Naive thymus-derived CD8-positive, alpha-beta T cell (primary cell): ENCODE measurements around the gene RNASEH2B. TPM values are rescaled to one million over a fixed set of nuclear protein-coding genes. Genes with fewer than 3 reads are reported as not detected.

Source experiments
- ATAC-seq, 2 donors: fragments of 150-1000 bp; cut with Tn5 transposase in 1 of 2; sonication (Bioruptor Pico), chemical (Tn5 transposase) in 1 of 2; 1 replicate in 1 of 2; 2 replicates in 1 of 2; pipeline ENCODE4 v1.10.0; 2021; ENCODE audit warnings: mild to moderate bottlenecking in 2 of 2, moderate library complexity in 2 of 2
- POLR2A ChIA-PET: fragments of 350-600 bp; sonication (Branson Sonifier 250); formaldehyde crosslinking; loops from one replicate; lab custom pipeline; 2021; ENCODE audit warnings: antibody characterized with exemption; lab: Charles Lee
- DNase-seq, 10 donors: peaks; one replicate each; pipeline versions ENCODE4 v3.0.0 to v3.0.0-alpha.2; 2020 to 2022
- H3K27ac Mint-ChIP-seq, 10 donors: one replicate each; pipeline ENCODE4 v1.8.0; 2020 to 2022; ENCODE audit warnings: mild to moderate bottlenecking in 10 of 10, mixed read lengths in 10 of 10, moderate library complexity in 4 of 10, inconsistent platforms in 1 of 10
- H3K27me3 Mint-ChIP-seq, 5 donors: one replicate each; pipeline ENCODE4 v1.8.0; 2021 to 2022; ENCODE audit warnings: mixed read lengths in 5 of 5
- H3K36me3 Mint-ChIP-seq, 3 donors: one replicate each; pipeline ENCODE4 v1.8.0; 2020 to 2022; ENCODE audit warnings: mixed read lengths in 3 of 3, mild to moderate bottlenecking in 2 of 3, inconsistent platforms in 1 of 3
- H3K4me1 Mint-ChIP-seq, 4 donors: one replicate each; pipeline ENCODE4 v1.8.0; 2021 to 2022; ENCODE audit warnings: mixed read lengths in 4 of 4
- H3K4me3 Mint-ChIP-seq, 10 donors: one replicate each; pipeline ENCODE4 v1.8.0; 2020 to 2022; ENCODE audit warnings: mild to moderate bottlenecking in 10 of 10, mixed read lengths in 10 of 10, moderate library complexity in 6 of 10, inconsistent platforms in 1 of 10
- H3K9me3 Mint-ChIP-seq, 9 donors: one replicate each; pipeline ENCODE4 v1.8.0; 2020 to 2022; ENCODE audit warnings: mixed read lengths in 9 of 9, mild to moderate bottlenecking in 3 of 9, inconsistent platforms in 1 of 9, moderate library complexity in 1 of 9
- polyA plus RNA-seq, 3 donors: library from polyadenylated mRNA; unstranded; fragments of 300-500 nt; fragmentation: Illumina TruSeq; gene quantifications; one replicate each; pipeline ENCODE4 v1.2.3, GENCODE V29; 2021
- total RNA-seq, 8 experiments: library from RNA in 2 of 8; stranded (reverse) in 2 of 8; gene quantifications; one replicate each; pipeline ENCODE4 v1.2.3 and lab custom pipeline; 2021 to 2026

RNASEH2B gene
- total and polyA plus RNA-seq, 5 experiments from 2014 or later, result 78.5 to 118 (median 101) TPM

GRCh38 chr13:50888362-50888761 is 21.2 kb upstream of the RNASEH2B start:
- ATAC-seq (no peak), DNase-seq (no peak)
- H3K27me3 Mint-ChIP-seq, result no peaks in the 10 kb centered on the region
- POLR2A ChIA-PET, result no interaction called here
- H3K4me3 Mint-ChIP-seq, result no peak overlapping the region
- no peaks in the 10 kb centered on the region for H3K9me3 Mint-ChIP-seq
- H3K4me1 Mint-ChIP-seq, result peaks cover 13 to 45% (median 28%) of the 10 kb centered on the region in 4 donors
- H3K27ac Mint-ChIP-seq, result no peak overlapping the region
- H3K36me3 Mint-ChIP-seq, result no peaks in the 10 kb centered on the region

GRCh38 chr13:50889317-50889716 is 20.3 kb upstream of the RNASEH2B start:
- Mint-ChIP-seq H3K27ac (peak overlapping the region in 2 of 10 donors; percentile 4 to 64), H3K27me3 (no peaks in the 10 kb centered on the region)

GRCh38 chr13:50891206-50891605 is 18.4 kb upstream of the RNASEH2B start:
- POLR2A ChIA-PET, result interaction anchor here (1.0 to 7.5 kb wide), 3 partner anchors 19 to 28 kb away, joined by 3 to 87 read pairs (median 4); partner anchors contain the start of gene RNASEH2B
- peaks cover 23 to 59% (median 43%) of the 10 kb centered on the region in 4 donors for H3K4me1 Mint-ChIP-seq

More at GRCh38 chr13:50889317-50889716, 20.3 kb upstream of the RNASEH2B start:
- Mint-ChIP-seq H3K9me3 (no peaks in the 10 kb centered on the region), H3K4me1 (peaks cover 18 to 54% (median 38%) of the 10 kb centered on the region in 4 donors), H3K4me3 (no peak overlapping the region), H3K36me3 (peaks cover 0 to 4% (median 0%) of the 10 kb centered on the region in 3 donors)
- POLR2A ChIA-PET, result no interaction called here
- DNase-seq (no peak), ATAC-seq (no peak)

GRCh38 chr13:50892210-50892944 is 17.2 kb upstream of the RNASEH2B start:
- H3K9me3 Mint-ChIP-seq, result peaks cover 0 to 3% (median 0%) of the 10 kb centered on the region in 9 donors
- H3K4me3 Mint-ChIP-seq, result peak overlapping the region; percentile 61 to 92 (median 84)
- DNase-seq, result peak in 4 of 10 donors; percentile 7 to 32 (median 21)
- no peaks in the 10 kb centered on the region for H3K27me3 Mint-ChIP-seq
- peak; percentile 58 to 65 for ATAC-seq
- POLR2A ChIA-PET, result interaction anchor here (0.6 to 7.5 kb wide), 9 partner anchors 17 to 1100 kb away, joined by 3 to 87 read pairs (median 4); partner anchors contain the start of genes KPNA3, RNASEH2B and TRIM13
- H3K27ac Mint-ChIP-seq, result peak overlapping the region; percentile 90 to 97 (median 94)
- H3K4me1 Mint-ChIP-seq, result peaks cover 23 to 52% (median 43%) of the 10 kb centered on the region in 4 donors
- peaks cover 0 to 7% (median 0%) of the 10 kb centered on the region in 3 donors for H3K36me3 Mint-ChIP-seq

More at GRCh38 chr13:50891206-50891605, 18.4 kb upstream of the RNASEH2B start:
- H3K9me3 Mint-ChIP-seq, result peaks cover 0 to 3% (median 0%) of the 10 kb centered on the region in 9 donors
- DNase-seq (no peak), ATAC-seq (no peak)
- H3K27ac Mint-ChIP-seq, result peak overlapping the region in 6 of 10 donors; percentile 3 to 97 (median 94)
- H3K27me3 Mint-ChIP-seq, result no peaks in the 10 kb centered on the region
- H3K4me3 Mint-ChIP-seq, result peak overlapping the region in 3 of 10 donors; percentile 46 to 90 (median 67)
- H3K36me3 Mint-ChIP-seq, result peaks cover 0 to 7% (median 0%) of the 10 kb centered on the region in 3 donors

- Mint-ChIP-seq H3K27me3 (no peaks in the 10 kb centered on the region), H3K4me3 (peak overlapping the region; percentile 64 to 85 (median 78)), H3K9me3 (peaks cover 0 to 3% (median 0%) of the 10 kb centered on the region in 9 donors), H3K4me1 (peaks cover 23 to 54% (median 43%) of the 10 kb centered on the region in 4 donors), H3K36me3 (peaks cover 0 to 7% (median 0%) of the 10 kb centered on the region in 3 donors), H3K27ac (peak overlapping the region; percentile 89 to 96 (median 94))
- DNase-seq (peak in 3 of 10 donors; percentile 59 to 63 (median 62)), ATAC-seq (peak; percentile 89 to 95)
- POLR2A ChIA-PET, result interaction anchor here (0.6 to 7.5 kb wide), 6 partner anchors 17 to 1101 kb away, joined by 3 to 87 read pairs (median 6); partner anchors contain the start of genes KPNA3, RNASEH2B and TRIM13
Observed at GRCh38 chr13:50893211-50893852, 16.3 kb upstream of the RNASEH2B start.

- Mint-ChIP-seq H3K4me3 (peak overlapping the region in 7 of 10 donors; percentile 25 to 85 (median 79)), H3K27ac (peak overlapping the region; percentile 89 to 96 (median 94)), H3K27me3 (no peaks in the 10 kb centered on the region), H3K9me3 (peaks cover 0 to 3% (median 0%) of the 10 kb centered on the region in 9 donors), H3K4me1 (peaks cover 23 to 53% (median 43%) of the 10 kb centered on the region in 4 donors), H3K36me3 (peaks cover 0 to 7% (median 0%) of the 10 kb centered on the region in 3 donors)
- ATAC-seq (no peak), DNase-seq (no peak)
- POLR2A ChIA-PET, result interaction anchor here (7.5 kb wide), 1 partner anchor 16 kb away, joined by 87 read pairs; the partner anchor contains the start of gene RNASEH2B
Observed at GRCh38 chr13:50894012-50894411, 15.6 kb upstream of the RNASEH2B start.

- Mint-ChIP-seq H3K27me3 (no peaks in the 10 kb centered on the region), H3K27ac (peak overlapping the region in 5 of 10 donors; percentile 58 to 95 (median 91)), H3K4me3 (peak overlapping the region in 2 of 10 donors; percentile 5 to 6), H3K9me3 (peaks cover 0 to 3% (median 0%) of the 10 kb centered on the region in 9 donors), H3K36me3 (peaks cover 0 to 7% (median 0%) of the 10 kb centered on the region in 3 donors), H3K4me1 (peaks cover 23 to 49% (median 43%) of the 10 kb centered on the region in 4 donors)
- no peak for ATAC-seq
- DNase-seq, result no peak
- POLR2A ChIA-PET, result interaction anchor here (7.5 kb wide), 1 partner anchor 15 kb away, joined by 87 read pairs; the partner anchor contains the start of gene RNASEH2B
Observed at GRCh38 chr13:50894504-50894903, 15.1 kb upstream of the RNASEH2B start.

- no peak overlapping the region for H3K27ac Mint-ChIP-seq
- H3K36me3 Mint-ChIP-seq, result peaks cover 0 to 9% (median 0%) of the 10 kb centered on the region in 3 donors
- no peak overlapping the region for H3K4me3 Mint-ChIP-seq
- H3K9me3 Mint-ChIP-seq, result peaks cover 0 to 3% (median 0%) of the 10 kb centered on the region in 9 donors
- POLR2A ChIA-PET, result no interaction called here
- peaks cover 0 to 5% (median 4%) of the 10 kb centered on the region in 5 donors for H3K27me3 Mint-ChIP-seq
- H3K4me1 Mint-ChIP-seq, result peaks cover 10 to 18% (median 15%) of the 10 kb centered on the region in 4 donors
- DNase-seq (no peak), ATAC-seq (no peak)
Observed at GRCh38 chr13:50898338-50898737, 11.3 kb upstream of the RNASEH2B start.

- no peak for ATAC-seq
- no peak overlapping the region for H3K4me3 Mint-ChIP-seq
Observed at GRCh38 chr13:50901701-50902100, 7.9 kb upstream of the RNASEH2B start.

GRCh38 chr13:50905256-50905655 is 4.3 kb upstream of the RNASEH2B start:
- H3K4me3 Mint-ChIP-seq, result no peak overlapping the region
- ATAC-seq (no peak), DNase-seq (no peak)
- POLR2A ChIA-PET, result no interaction called here
- peaks cover 0 to 11% (median 3%) of the 10 kb centered on the region in 4 donors for H3K4me1 Mint-ChIP-seq
- no peak overlapping the region for H3K27ac Mint-ChIP-seq
- H3K9me3 Mint-ChIP-seq, result no peaks in the 10 kb centered on the region
- peaks cover 0 to 2% (median 0%) of the 10 kb centered on the region in 3 donors for H3K36me3 Mint-ChIP-seq
- H3K27me3 Mint-ChIP-seq, result peaks cover 0 to 8% (median 4%) of the 10 kb centered on the region in 5 donors

More at GRCh38 chr13:50901701-50902100, 7.9 kb upstream of the RNASEH2B start:
- POLR2A ChIA-PET, result interaction anchor here (2.0 kb wide), 1 partner anchor 10 kb away, joined by 5 read pairs; no protein-coding TSS in a partner anchor
- no peak for DNase-seq
- H3K4me1 Mint-ChIP-seq, result peaks cover 0 to 4% (median 0%) of the 10 kb centered on the region in 4 donors
- no peak overlapping the region for H3K27ac Mint-ChIP-seq
- peaks cover 0 to 2% (median 0%) of the 10 kb centered on the region in 3 donors for H3K36me3 Mint-ChIP-seq
- H3K9me3 Mint-ChIP-seq, result no peaks in the 10 kb centered on the region
- peaks cover 0 to 8% (median 4%) of the 10 kb centered on the region in 5 donors for H3K27me3 Mint-ChIP-seq

- peaks cover 12 to 32% (median 24%) of the 10 kb centered on the region in 4 donors for H3K4me1 Mint-ChIP-seq
- no peaks in the 10 kb centered on the region for H3K36me3 Mint-ChIP-seq
- peak overlapping the region in 4 of 10 donors; percentile 15 to 85 (median 40) for H3K4me3 Mint-ChIP-seq
- H3K9me3 Mint-ChIP-seq, result no peaks in the 10 kb centered on the region
- ATAC-seq (no peak), DNase-seq (no peak)
- peaks cover 0 to 3% (median 0%) of the 10 kb centered on the region in 5 donors for H3K27me3 Mint-ChIP-seq
- POLR2A ChIA-PET, result interaction anchor here (1.2 to 5.7 kb wide), 2 partner anchors 14 to 783 kb away, joined by 5 to 87 read pairs; no protein-coding TSS in a partner anchor
- H3K27ac Mint-ChIP-seq, result peak overlapping the region in 9 of 10 donors; percentile 40 to 97 (median 66)
Observed at GRCh38 chr13:50907781-50908180, 1.8 kb upstream of the RNASEH2B start.
